HG02798 (cell line): Measurements from ENCODE around the gene RBM44.

Source experiments
- ATAC-seq: cut with Tn5 transposase; IDR thresholded peaks from one replicate; pipeline ENCODE4 v1.9.1; 2021; ENCODE audit warnings: mild to moderate bottlenecking; ENCODE audit not compliant: unreplicated experiment, poor library complexity

The RBM44 gene

GRCh38 chr2:237882510-237883481 lies 84.2 kb downstream of the RBM44 start:
- no peak for ATAC-seq

- ATAC-seq: no peak
These were observed 85.4 kb downstream of the RBM44 start for GRCh38 chr2:237883951-237884446.

GRCh38 chr2:237884681-237885080 lies 86.1 kb downstream of the RBM44 start:
- no peak for ATAC-seq

GRCh38 chr2:237885111-237885930 lies 86.7 kb downstream of the RBM44 start:
- ATAC-seq: no peak

- ATAC-seq: no peak
These were observed 87.5 kb downstream of the RBM44 start for GRCh38 chr2:237885931-237886684.

GRCh38 chr2:237886685-237887481 lies 88.3 kb downstream of the RBM44 start:
- ATAC-seq: no peak

- ATAC-seq: no peak
These were observed 89.8 kb downstream of the RBM44 start for GRCh38 chr2:237888389-237888788.

- ATAC-seq: no peak
These were observed 90.4 kb downstream of the RBM44 start for GRCh38 chr2:237889016-237889415.

GRCh38 chr2:237889811-237890210 lies 91.2 kb downstream of the RBM44 start:
- no peak for ATAC-seq
